HepG2 (cell line): ENCODE data around the gene OR6C76. TPM values are rescaled to one million over a fixed set of nuclear protein-coding genes. Genes with fewer than 3 reads are reported as not detected.
A peak's percentile ranks its signal among the peaks of the same experiment; 100 is the strongest.
"Not testable (repeated sequence)": the region's sequence is repeated elsewhere in the genome, so short reads cannot be mapped to it uniquely, and the experiment has no call there.

Experiments
- ATAC-seq: fragments of 200-7000 bp; cut with Tn5 transposase; 3 replicates; pipeline ENCODE4 v1.9.1; 2020; ENCODE audit warnings: mild to moderate bottlenecking, moderate library complexity
- BruUV-seq: library from RNA; stranded (reverse); fragments of 400-500 nt; replicated peaks from 2 replicates; lab custom pipeline; 2021; lab: Mats Ljungman, UMichigan
- CTCF ChIA-PET: fragments of 300-600 bp; formaldehyde crosslinking; extraction: SDS; loops from one replicate; lab custom pipeline; 2021; ENCODE audit warnings: low total read pairs, inconsistent platforms, low intra/inter-chr PET ratio; lab: Yijun Ruan, JAX
- POLR2A ChIA-PET: fragments of 350-600 bp; sonication (Branson Sonifier 250); formaldehyde crosslinking; loops from one replicate; lab custom pipeline; 2020; ENCODE audit warnings: antibody characterized with exemption, inconsistent platforms; lab: Yijun Ruan, JAX
- DNase-seq: peaks from one replicate; pipeline ENCODE4 v3.0.0-alpha.2; 2015; ENCODE audit warnings: low spot score
- FAIRE-seq: peaks from 3 replicates; lab custom pipeline; 2011; peaks lifted over from hg19 to GRCh38; lab: Jason Lieb, UNC
- H2AFZ ChIP-seq: one replicate; pipeline ENCODE4 v1.6.1; 2011; ENCODE audit warnings: low read length, inconsistent platforms
- H3K27ac ChIP-seq: fragments of 300-600 bp; 3 replicates; pipeline ENCODE4 v1.8.0; 2011; ENCODE audit warnings: mixed run types, mild to moderate bottlenecking, mixed read lengths, low read length, inconsistent platforms; ENCODE audit not compliant: insufficient read depth; ENCODE audit errors: extremely low read length
- H3K27me3 ChIP-seq, 2 experiments: fragments of 200-600 bp in 1 of 2; 2 replicates in 1 of 2; 3 replicates in 1 of 2; pipeline versions ENCODE4 v1.6.0 to v1.8.0; 2011; ENCODE audit warnings: low read length in 2 of 2, mild to moderate bottlenecking in 2 of 2, moderate library complexity in 2 of 2, inconsistent platforms in 1 of 2; ENCODE audit not compliant: insufficient read depth in 2 of 2, control insufficient read depth in 1 of 2
- H3K36me3 ChIP-seq, 2 experiments: fragments of 200-600 bp in 1 of 2; replicated peaks in 1 of 2; 2 replicates in 1 of 2; 3 replicates in 1 of 2; pipeline versions ENCODE4 v1.5.1 to v1.8.0; 2011; ENCODE audit warnings: low read length in 2 of 2, inconsistent platforms in 1 of 2; ENCODE audit not compliant: insufficient read depth in 2 of 2, control insufficient read depth in 1 of 2
- H3K4me1 ChIP-seq: 2 replicates; pipeline ENCODE4 v1.5.1; 2012; ENCODE audit warnings: low read length, inconsistent platforms; ENCODE audit not compliant: insufficient read depth
- H3K4me2 ChIP-seq: 2 replicates; pipeline ENCODE4 v1.6.0; 2011; ENCODE audit warnings: low read depth, low read length, inconsistent platforms
- H3K4me3 ChIP-seq, 3 experiments: fragments of 200-600 bp in 1 of 3; sonication (generic), shearing (Covaris generic) in 1 of 3; replicated peaks in 1 of 3; 2 replicates each; pipeline ENCODE4 v1.5.1; 2011 to 2016; ENCODE audit warnings: low read length in 3 of 3, inconsistent platforms in 2 of 3, low read depth in 2 of 3, mild to moderate bottlenecking in 2 of 3, control low read depth in 1 of 3, mixed read lengths in 1 of 3; ENCODE audit not compliant: insufficient read depth in 1 of 3
- H3K79me2 ChIP-seq: one replicate; pipeline ENCODE4 v1.6.1; 2011; ENCODE audit warnings: low read length, inconsistent platforms; ENCODE audit not compliant: insufficient read depth
- H3K9ac ChIP-seq: 2 replicates; pipeline ENCODE4 v1.6.0; 2011; ENCODE audit warnings: mild to moderate bottlenecking, low read depth, low read length, inconsistent platforms; ENCODE audit not compliant: insufficient read depth
- H3K9me3 ChIP-seq: 2 replicates; pipeline ENCODE4 v1.5.1; 2012; ENCODE audit warnings: mild to moderate bottlenecking, low read length
- H4K20me1 ChIP-seq: 2 replicates; pipeline ENCODE4 v1.6.0; 2011; ENCODE audit warnings: inconsistent platforms, mild to moderate bottlenecking, low read length, moderate library complexity; ENCODE audit not compliant: insufficient read depth
- CTCF ChIP-seq: sonication (generic); formaldehyde crosslinking; IDR thresholded peaks from 2 replicates; pipeline ENCODE4 v1.5.0; 2020; ENCODE audit warnings: mild to moderate bottlenecking, missing genetic modification reagents, moderate library complexity
- GABPB1 ChIP-seq: IDR thresholded peaks from 2 replicates; pipeline ENCODE4 v1.6.1; 2016; ENCODE audit warnings: mild to moderate bottlenecking, missing genetic modification reagents, moderate library complexity, missing compliant biosample characterization
- NR2C2 ChIP-seq: sonication (generic); formaldehyde crosslinking; IDR thresholded peaks from 2 replicates; pipeline ENCODE4 v1.4.0; 2020; ENCODE audit warnings: missing genetic modification reagents, mild to moderate bottlenecking, moderate library complexity, borderline replicate concordance
- NR2F6 ChIP-seq, 2 experiments: IDR thresholded peaks; 2 replicates each; pipeline ENCODE4 v1.6.1; 2016; ENCODE audit warnings: antibody characterized with exemption in 1 of 2, mild to moderate bottlenecking in 1 of 2
- STAG1 ChIP-seq: sonication (generic); formaldehyde crosslinking; IDR thresholded peaks from 2 replicates; pipeline ENCODE4 v1.4.0; 2020; ENCODE audit warnings: missing genetic modification reagents
- TFAP4 ChIP-seq: sonication (generic); IDR thresholded peaks from 2 replicates; pipeline ENCODE4 v1.6.1; 2016; ENCODE audit warnings: low read depth, borderline replicate concordance
- ZNF687 ChIP-seq: sonication (generic); formaldehyde crosslinking; IDR thresholded peaks from 2 replicates; pipeline ENCODE4 v1.5.1; 2020; ENCODE audit warnings: mild to moderate bottlenecking, missing genetic modification reagents, moderate library complexity
- WGBS: methylation state at CpG from one replicate; pipeline ENCODE4 v1.1.6; 2017; ENCODE audit warnings: low lambda C conversion rate; 5-methylcytosine and 5-hydroxymethylcytosine counted together
- in situ Hi-C: cut with HindIII; loops from 2 replicates; pipeline ENCODE4 v1.10.0; 2017; ENCODE audit warnings: low pct_unique_long_range_greater_than_20kb; ENCODE audit not compliant: extremely low pct_ligation_motif_present
- intact Hi-C: fragments of 100-400 bp; cut with micrococcal nuclease; formaldehyde crosslinking; loops from one replicate; pipeline ENCODE4 v1.10.0; 2022; ENCODE audit not compliant: unreplicated experiment
- polyA plus RNA-seq, 8 experiments: library from polyadenylated mRNA; depleted of rRNA in 3 of 8; stranded (reverse) in 7 of 8; unstranded in 1 of 8; fragments of >200 nt; fragmentation: Illumina TruSeq in 4 of 8; extraction: Trizol in 4 of 8; gene quantifications; 2 replicates each; pipeline versions ENCODE4 v1.2.1 to v1.2.3, GENCODE V29; 2011 to 2016; ENCODE audit warnings: low read depth in 4 of 8, missing spikeins in 1 of 8, mixed read lengths in 1 of 8; ENCODE audit not compliant: insufficient read depth in 1 of 8
- total RNA-seq, 5 experiments: library from RNA; depleted of rRNA; stranded (reverse); fragments of >200 nt; fragmentation: Illumina TruSeq; extraction: Trizol; gene quantifications; 2 replicates each; pipeline ENCODE4 v1.2.3, GENCODE V29; 2016; ENCODE audit warnings: low read depth in 1 of 5

Gene OR6C76
- total and polyA plus RNA-seq, 2 of the 13 experiments (the other 11 are each of a cell fraction or from before 2014, with no cell fraction given): not detected

GRCh38 chr12:55413498-55414388 is 12.3 kb upstream of the OR6C76 start:
- H3K27me3 ChIP-seq, H4K20me1 ChIP-seq, H3K9me3 ChIP-seq, FAIRE-seq, intact Hi-C loops, BruUV-seq, H3K27ac ChIP-seq, CTCF ChIA-PET, H3K4me2 ChIP-seq, H3K4me3 ChIP-seq, H3K36me3 ChIP-seq, H3K79me2 ChIP-seq, H2AFZ ChIP-seq, H3K9ac ChIP-seq, DNase-seq, H3K4me1 ChIP-seq, POLR2A ChIA-PET, in situ Hi-C loops: not testable (repeated sequence)
- peak; percentile 17; the same call in 1 of the 2 replicates for TF ChIP-seq CTCF (CRISPR knock-in tag)
- TF ChIP-seq STAG1: peak; percentile 28
- 100% methylated on average over 2 of the region's 6 CpGs for WGBS
- peak; percentile 60 for ATAC-seq

GRCh38 chr12:55414396-55414823 is 11.6 kb upstream of the OR6C76 start:
- no CpG with 5 or more reads among the region's 11 CpGs for WGBS
- H3K9me3 ChIP-seq; H3K79me2 ChIP-seq; H3K36me3 ChIP-seq; intact Hi-C loops; H2AFZ ChIP-seq; H3K27ac ChIP-seq; DNase-seq; CTCF ChIA-PET; POLR2A ChIA-PET; H4K20me1 ChIP-seq; H3K9ac ChIP-seq; in situ Hi-C loops; BruUV-seq; H3K27me3 ChIP-seq; H3K4me1 ChIP-seq; TF ChIP-seq NR2F6 (IDR thresholded peaks at IDR 0.05): not testable (repeated sequence)
- Histone ChIP-seq H3K4me3 (peak overlapping the region in 1 of 3 experiments; percentile 23; a peak in 1 of 6 replicates), H3K4me2 (peak overlapping the region; percentile 47)
- FAIRE-seq (peak; percentile 15), ATAC-seq (peak; percentile 84)
- TF ChIP-seq TFAP4 (peak; percentile 65; the same call in 1 of the 2 replicates), NR2C2 (CRISPR knock-in tag) (peak; percentile 50; the same call in 1 of the 2 replicates), GABPB1 (CRISPR knock-in tag) (0 out of 2 replicates have a peak, but pooled peaks have one; percentile 24), ZNF687 (CRISPR knock-in tag) (peak; percentile 10; the same call in 1 of the 2 replicates), NR2F6 (CRISPR knock-in tag; IDR thresholded peaks at IDR 0.05) (peak; percentile 35; the same call in 1 of the 2 replicates)
